IPS DF 4.7 (cell line): Measurements from ENCODE around the gene NRSN2.
"Not testable (repeated sequence)": the region's sequence is repeated elsewhere in the genome, so short reads cannot be mapped to it uniquely, and the experiment has no call there.

ENCODE experiments used
- DNase-seq: peaks from one replicate; pipeline ENCODE4 v3.0.0-alpha.2; 2013; ENCODE audit warnings: low spot score; ENCODE audit errors: extremely low read depth

NRSN2 gene

GRCh38 chr20:373171-373890, 26.4 kb downstream of the NRSN2 start:
- no peak for DNase-seq

- DNase-seq, result no peak
These were observed 28.5 kb downstream of the NRSN2 start for GRCh38 chr20:375265-375889.

GRCh38 chr20:376089-376488, 29.2 kb downstream of the NRSN2 start:
- DNase-seq, result no peak

GRCh38 chr20:376750-377149, 29.8 kb downstream of the NRSN2 start:
- no peak for DNase-seq

GRCh38 chr20:377578-377977, 30.7 kb downstream of the NRSN2 start:
- DNase-seq, result not testable (repeated sequence)

- no peak for DNase-seq
These were observed 32.0 kb downstream of the NRSN2 start for GRCh38 chr20:378961-379336.

- DNase-seq, result no peak
These were observed 34.1 kb downstream of the NRSN2 start for GRCh38 chr20:380763-381580.

GRCh38 chr20:381581-382290, 34.8 kb downstream of the NRSN2 start:
- no peak for DNase-seq

- DNase-seq, result no peak
These were observed 35.6 kb downstream of the NRSN2 start for GRCh38 chr20:382291-383115.

- DNase-seq, result no peak
These were observed 37.0 kb downstream of the NRSN2 start for GRCh38 chr20:383889-384288.

- DNase-seq, result no peak
These were observed 37.8 kb downstream of the NRSN2 start for GRCh38 chr20:384723-385122.

- DNase-seq, result no peak
These were observed 38.5 kb downstream of the NRSN2 start for GRCh38 chr20:385448-385847.

GRCh38 chr20:386634-387033, 39.7 kb downstream of the NRSN2 start:
- not testable (repeated sequence) for DNase-seq

GRCh38 chr20:387520-387919, 40.6 kb downstream of the NRSN2 start:
- no peak for DNase-seq

- DNase-seq, result no peak
These were observed 41.4 kb downstream of the NRSN2 start for GRCh38 chr20:388034-388994.

GRCh38 chr20:389220-389619, 42.3 kb downstream of the NRSN2 start:
- no peak for DNase-seq

GRCh38 chr20:391041-391711, 44.3 kb downstream of the NRSN2 start:
- no peak for DNase-seq

GRCh38 chr20:393296-393695, 46.4 kb downstream of the NRSN2 start:
- DNase-seq, result not testable (repeated sequence)

GRCh38 chr20:396252-396618, 49.3 kb downstream of the NRSN2 start:
- no peak for DNase-seq
